CD4-positive, alpha-beta memory T cell (primary cell): ENCODE measurements around the gene DHODH. TPM values are rescaled to one million over a fixed set of nuclear protein-coding genes. Genes with fewer than 3 reads are reported as not detected.
"Not testable (repeated sequence)": the region's sequence is repeated elsewhere in the genome, so short reads cannot be mapped to it uniquely, and the experiment has no call there.

Experiments used
- CTCF ChIA-PET: fragments of 350-600 bp; sonication (Branson Sonifier 250); formaldehyde crosslinking; loops from one replicate; lab custom pipeline; 2021; ENCODE audit warnings: inconsistent platforms; ENCODE audit not compliant: partially characterized antibody; lab: Charles Lee
- POLR2A ChIA-PET: fragments of 350-600 bp; sonication (Branson Sonifier 250); formaldehyde crosslinking; loops from one replicate; lab custom pipeline; 2021; ENCODE audit not compliant: partially characterized antibody; lab: Charles Lee
- DNase-seq, 5 donors: peaks; one replicate each; pipeline versions ENCODE4 v3.0.0 to v3.0.0-alpha.2; 2020 to 2022; ENCODE audit warnings: mixed read lengths in 1 of 5
- H3K27ac ChIP-seq: one replicate; pipeline ENCODE4 v1.7.0; 2013; ENCODE audit warnings: low read depth, low read length
- H3K27me3 ChIP-seq: 2 replicates; pipeline ENCODE4 v1.7.0; 2013; ENCODE audit warnings: mild to moderate bottlenecking, low read length, moderate library complexity; ENCODE audit not compliant: insufficient read depth
- H3K36me3 ChIP-seq: 2 replicates; pipeline ENCODE4 v1.7.0; 2013; ENCODE audit warnings: mild to moderate bottlenecking, low read length, moderate library complexity; ENCODE audit not compliant: insufficient read depth
- H3K4me1 ChIP-seq: 2 replicates; pipeline ENCODE4 v1.7.0; 2013; ENCODE audit warnings: mild to moderate bottlenecking, low read length, moderate library complexity; ENCODE audit not compliant: insufficient read depth
- H3K4me3 ChIP-seq, 2 donors: one replicate each; pipeline ENCODE4 v1.7.0; 2013; ENCODE audit warnings: low read length in 2 of 2, mild to moderate bottlenecking in 1 of 2
- H3K9me3 ChIP-seq, 2 donors: one replicate each; pipeline ENCODE4 v1.7.0; 2013; ENCODE audit warnings: low read length in 2 of 2, control low read depth in 1 of 2; ENCODE audit not compliant: control insufficient read depth in 1 of 2
- H3K27ac Mint-ChIP-seq, 7 donors: one replicate each; pipeline ENCODE4 v1.8.0; 2020 to 2021; ENCODE audit warnings: mixed read lengths in 7 of 7, mild to moderate bottlenecking in 6 of 7, inconsistent platforms in 3 of 7, moderate library complexity in 3 of 7
- H3K27me3 Mint-ChIP-seq, 2 donors: one replicate each; pipeline ENCODE4 v1.8.0; 2020 to 2021; ENCODE audit warnings: mixed read lengths in 2 of 2
- H3K36me3 Mint-ChIP-seq, 2 donors: one replicate each; pipeline ENCODE4 v1.8.0; 2020 to 2021; ENCODE audit warnings: mixed read lengths in 2 of 2, inconsistent platforms in 1 of 2, mild to moderate bottlenecking in 1 of 2
- H3K4me1 Mint-ChIP-seq, 4 donors: one replicate each; pipeline ENCODE4 v1.8.0; 2020 to 2021; ENCODE audit warnings: mixed read lengths in 4 of 4, mild to moderate bottlenecking in 1 of 4
- H3K4me3 Mint-ChIP-seq, 8 donors: one replicate each; pipeline ENCODE4 v1.8.0; 2020 to 2021; ENCODE audit warnings: mixed read lengths in 8 of 8, mild to moderate bottlenecking in 7 of 8, moderate library complexity in 6 of 8, inconsistent platforms in 3 of 8
- H3K9me3 Mint-ChIP-seq, 8 donors: one replicate each; pipeline ENCODE4 v1.8.0; 2020 to 2021; ENCODE audit warnings: mixed read lengths in 8 of 8, mild to moderate bottlenecking in 5 of 8, inconsistent platforms in 3 of 8, moderate library complexity in 1 of 8
- intact Hi-C: fragments of 100-400 bp; cut with micrococcal nuclease; formaldehyde crosslinking; loops from one replicate; pipeline ENCODE4 v1.15.1; 2023
- polyA plus RNA-seq, 2 donors: library from polyadenylated mRNA; unstranded; fragments of 300-500 nt; fragmentation: Illumina TruSeq; gene quantifications; one replicate each; pipeline ENCODE4 v1.2.3, GENCODE V29; 2021
- total RNA-seq, 2 experiments: library from RNA; stranded (reverse); gene quantifications; one replicate each; pipeline ENCODE4 v1.2.3, GENCODE V29; 2021

DHODH gene
- total and polyA plus RNA-seq, 4 experiments from 2014 or later: 8.1 to 11.2 (median 9.6) TPM

- H3K27me3 Mint-ChIP-seq, H3K27ac Mint-ChIP-seq, DNase-seq, CTCF ChIA-PET, H3K36me3 ChIP-seq, H3K4me3 ChIP-seq, H3K4me3 Mint-ChIP-seq, H3K4me1 ChIP-seq, H3K27me3 ChIP-seq, intact Hi-C loops, H3K27ac ChIP-seq, H3K4me1 Mint-ChIP-seq, H3K9me3 ChIP-seq, POLR2A ChIA-PET: not testable (repeated sequence)
- H3K9me3 Mint-ChIP-seq: peaks cover 2 to 18% (median 12%) of the 10 kb centered on the region in 8 donors
- peaks cover 3 to 21% of the 10 kb centered on the region in 2 donors for H3K36me3 Mint-ChIP-seq
Observed at GRCh38 chr16:72054254-72054847, 45.8 kb downstream of the DHODH start, which contains the start of gene HP. Gene HP (plus strand): TSS chr16:72054505. CDS start chr16:72054653, 148 bp downstream.

GRCh38 chr16:72055911-72056310 is 47.4 kb downstream of the DHODH start:
- Mint-ChIP-seq H3K4me1 (no peaks in the 10 kb centered on the region), H3K9me3 (peaks cover 0 to 5% (median 0%) of the 10 kb centered on the region in 8 donors), H3K27me3 (no peaks in the 10 kb centered on the region), H3K36me3 (peaks cover 0 to 11% of the 10 kb centered on the region in 2 donors), H3K27ac (peak overlapping the region in 1 of 7 donors; percentile 22), H3K4me3 (no peak overlapping the region)
- Histone ChIP-seq H3K27ac (no peak overlapping the region), H3K4me1 (no peaks in the 10 kb centered on the region), H3K9me3 (no peaks in the 10 kb centered on the region), H3K4me3 (no peak overlapping the region), H3K27me3 (no peaks in the 10 kb centered on the region), H3K36me3 (no peaks in the 10 kb centered on the region)
- DNase-seq: no peak
- POLR2A ChIA-PET: no interaction called here
- intact Hi-C loops: no loop called here
- CTCF ChIA-PET: no interaction called here

GRCh38 chr16:72057313-72057712 is 48.8 kb downstream of the DHODH start:
- H3K4me1 Mint-ChIP-seq, CTCF ChIA-PET, H3K27me3 Mint-ChIP-seq, H3K36me3 ChIP-seq, H3K27me3 ChIP-seq, POLR2A ChIA-PET, H3K27ac Mint-ChIP-seq, H3K4me3 Mint-ChIP-seq, H3K4me3 ChIP-seq, DNase-seq, H3K27ac ChIP-seq, H3K9me3 ChIP-seq, intact Hi-C loops, H3K4me1 ChIP-seq, H3K9me3 Mint-ChIP-seq: not testable (repeated sequence)
- H3K36me3 Mint-ChIP-seq: peaks cover 0 to 20% of the 10 kb centered on the region in 2 donors

GRCh38 chr16:72059060-72059459 is 50.5 kb downstream of the DHODH start:
- DNase-seq, H3K36me3 ChIP-seq, H3K4me3 ChIP-seq, H3K27me3 Mint-ChIP-seq, intact Hi-C loops, H3K27ac Mint-ChIP-seq, H3K4me1 ChIP-seq, H3K9me3 ChIP-seq, POLR2A ChIA-PET, H3K27ac ChIP-seq, H3K9me3 Mint-ChIP-seq, CTCF ChIA-PET, H3K4me3 Mint-ChIP-seq, H3K4me1 Mint-ChIP-seq, H3K27me3 ChIP-seq: not testable (repeated sequence)
- H3K36me3 Mint-ChIP-seq: peaks cover 0 to 17% of the 10 kb centered on the region in 2 donors

GRCh38 chr16:72060405-72060804 is 51.9 kb downstream of the DHODH start:
- Mint-ChIP-seq H3K4me3 (no peak overlapping the region), H3K27ac (peak overlapping the region in 1 of 7 donors; percentile 19)
- intact Hi-C loops: no loop called here

GRCh38 chr16:72061564-72061963 is 53.0 kb downstream of the DHODH start:
- no peak overlapping the region for H3K27ac ChIP-seq
- no peaks in the 10 kb centered on the region for H3K36me3 ChIP-seq
- H3K27me3 Mint-ChIP-seq: no peaks in the 10 kb centered on the region
- ChIA-PET POLR2A (interaction anchor here (0.7 kb wide), 1 partner anchor 53 kb away, joined by 3 read pairs; the partner anchor contains the start of gene DHODH), CTCF (interaction anchor here (1.4 kb wide), 1 partner anchor 63 kb away, joined by 3 read pairs; no protein-coding TSS in a partner anchor)
- H3K4me1 ChIP-seq: no peaks in the 10 kb centered on the region
- H3K4me1 Mint-ChIP-seq: no peaks in the 10 kb centered on the region
- intact Hi-C loops: no loop called here
- H3K4me3 Mint-ChIP-seq: no peak overlapping the region
- no peak for DNase-seq
- H3K27me3 ChIP-seq: no peaks in the 10 kb centered on the region
- no peak overlapping the region for H3K27ac Mint-ChIP-seq
- H3K9me3 ChIP-seq: no peaks in the 10 kb centered on the region
- peaks cover 3 to 25% of the 10 kb centered on the region in 2 donors for H3K36me3 Mint-ChIP-seq
- H3K4me3 ChIP-seq: no peak overlapping the region
- H3K9me3 Mint-ChIP-seq: peaks cover 0 to 2% (median 0%) of the 10 kb centered on the region in 8 donors

More at GRCh38 chr16:72060405-72060804, 51.9 kb downstream of the DHODH start:
- no peaks in the 10 kb centered on the region for H3K27me3 Mint-ChIP-seq
- no peaks in the 10 kb centered on the region for H3K4me1 ChIP-seq
- no peaks in the 10 kb centered on the region for H3K9me3 ChIP-seq
- no peak overlapping the region for H3K4me3 ChIP-seq
- H3K36me3 ChIP-seq: no peaks in the 10 kb centered on the region
- no peaks in the 10 kb centered on the region for H3K4me1 Mint-ChIP-seq
- no peak for DNase-seq
- peaks cover 3 to 25% of the 10 kb centered on the region in 2 donors for H3K36me3 Mint-ChIP-seq
- H3K9me3 Mint-ChIP-seq: peaks cover 0 to 2% (median 0%) of the 10 kb centered on the region in 8 donors
- H3K27me3 ChIP-seq: no peaks in the 10 kb centered on the region
- POLR2A ChIA-PET: no interaction called here
- no peak overlapping the region for H3K27ac ChIP-seq
- CTCF ChIA-PET: no interaction called here

GRCh38 chr16:72064361-72064894 is 55.9 kb downstream of the DHODH start:
- Mint-ChIP-seq H3K36me3 (peaks cover 3 to 20% of the 10 kb centered on the region in 2 donors), H3K27me3 (no peaks in the 10 kb centered on the region), H3K4me1 (peaks cover 0 to 2% (median 0%) of the 10 kb centered on the region in 4 donors), H3K9me3 (peaks cover 0 to 2% (median 0%) of the 10 kb centered on the region in 8 donors), H3K4me3 (no peak overlapping the region), H3K27ac (no peak overlapping the region)
- ChIA-PET POLR2A (no interaction called here), CTCF (no interaction called here)
- intact Hi-C loops: no loop called here
- DNase-seq: no peak
- Histone ChIP-seq H3K27ac (no peak overlapping the region), H3K27me3 (no peaks in the 10 kb centered on the region), H3K9me3 (no peaks in the 10 kb centered on the region), H3K4me1 (no peaks in the 10 kb centered on the region), H3K36me3 (no peaks in the 10 kb centered on the region), H3K4me3 (no peak overlapping the region)
